Endothelial cell of umbilical vein (primary cell): ENCODE results near the gene SIDT1. TPM values are rescaled to one million over a fixed set of nuclear protein-coding genes. Genes with fewer than 3 reads are reported as not detected.
A peak's percentile ranks its signal among the peaks of the same experiment; 100 is the strongest.

Source experiments
- BruUV-seq: library from RNA; stranded (reverse); fragments of 400-500 nt; replicated peaks from 2 replicates; lab custom pipeline; 2021; lab: Mats Ljungman, UMichigan
- CTCF ChIA-PET: fragments of 300-600, 350-600 bp; sonication (Branson Sonifier 250); formaldehyde crosslinking; loops from one replicate; lab custom pipeline; 2021; ENCODE audit warnings: antibody characterized with exemption, inconsistent platforms; lab: Charles Lee
- POLR2A ChIA-PET: fragments of 300-600, 350-600 bp; sonication (Branson Sonifier 250); formaldehyde crosslinking; loops from one replicate; lab custom pipeline; 2021; ENCODE audit warnings: antibody characterized with exemption, inconsistent platforms; lab: Charles Lee
- DNase-seq: peaks from one replicate; pipeline ENCODE4 v3.0.0-alpha.2; 2011; ENCODE audit warnings: low read depth, low spot score
- FAIRE-seq: peaks from 2 replicates; lab custom pipeline; 2011; peaks lifted over from hg19 to GRCh38; lab: Jason Lieb, UNC
- H2AFZ ChIP-seq: 2 replicates; pipeline ENCODE4 v1.6.0; 2012; ENCODE audit warnings: low read depth, low read length, control low read depth, inconsistent platforms
- H3K27ac ChIP-seq: 2 replicates; pipeline ENCODE4 v1.5.1; 2011; ENCODE audit warnings: low read depth, mild to moderate bottlenecking, control low read depth, low read length, moderate library complexity; ENCODE audit not compliant: insufficient read depth
- H3K27me3 ChIP-seq, 2 experiments: 2 replicates each; pipeline versions ENCODE4 v1.6.0 to v1.6.1; 2011; ENCODE audit warnings: low read length in 2 of 2, mixed read lengths in 1 of 2; ENCODE audit not compliant: control insufficient read depth in 2 of 2, insufficient read depth in 2 of 2
- H3K36me3 ChIP-seq, 2 experiments: 2 replicates in 1 of 2; 3 replicates in 1 of 2; pipeline ENCODE4 v1.5.1; 2011; ENCODE audit warnings: low read length in 2 of 2, mild to moderate bottlenecking in 1 of 2, moderate library complexity in 1 of 2; ENCODE audit not compliant: control insufficient read depth in 2 of 2, insufficient read depth in 2 of 2; ENCODE audit errors: extremely low read depth in 1 of 2
- H3K4me1 ChIP-seq: 3 replicates; pipeline ENCODE4 v1.5.1; 2011; ENCODE audit warnings: mild to moderate bottlenecking, low read length; ENCODE audit not compliant: control insufficient read depth, insufficient read depth; ENCODE audit errors: extremely low read depth
- H3K4me2 ChIP-seq: 2 replicates; pipeline ENCODE4 v1.6.1; 2011; ENCODE audit warnings: low read length, control low read depth, mixed read lengths; ENCODE audit not compliant: insufficient read depth
- H3K4me3 ChIP-seq, 3 experiments: fragments of 200-600 bp in 1 of 3; sonication (generic), shearing (Covaris generic) in 1 of 3; replicated peaks in 1 of 3; 2 replicates each; pipeline ENCODE4 v1.5.1; 2011 to 2016; ENCODE audit warnings: control low read depth in 3 of 3, low read length in 3 of 3, mild to moderate bottlenecking in 2 of 3, inconsistent platforms in 1 of 3, low read depth in 1 of 3, moderate library complexity in 1 of 3; ENCODE audit not compliant: insufficient read depth in 1 of 3
- H3K79me2 ChIP-seq: 2 replicates; pipeline ENCODE4 v1.6.0; 2012; ENCODE audit warnings: low read length, inconsistent platforms; ENCODE audit not compliant: control insufficient read depth, insufficient read depth
- H3K9ac ChIP-seq: replicated peaks from 2 replicates; pipeline ENCODE3; 2011; ENCODE audit warnings: low read length, control low read depth; ENCODE audit not compliant: insufficient read depth; ENCODE audit errors: extremely low read depth
- H3K9me1 ChIP-seq: replicated peaks from 3 replicates; pipeline ENCODE4 v1.6.0; 2011; ENCODE audit warnings: mild to moderate bottlenecking, low read length; ENCODE audit not compliant: control insufficient read depth, insufficient read depth; ENCODE audit errors: extremely low read depth
- H3K9me3 ChIP-seq: replicated peaks from 2 replicates; pipeline ENCODE4 v1.5.1; 2012; ENCODE audit warnings: low read length, inconsistent platforms; ENCODE audit not compliant: control insufficient read depth, insufficient read depth
- H4K20me1 ChIP-seq: replicated peaks from 2 replicates; pipeline ENCODE3; 2011; ENCODE audit warnings: mild to moderate bottlenecking, low read length; ENCODE audit not compliant: control insufficient read depth, insufficient read depth; ENCODE audit errors: extremely low read depth
- EZH2 ChIP-seq: IDR thresholded peaks from 2 replicates; pipeline ENCODE4 v1.6.1; 2012; ENCODE audit warnings: borderline replicate concordance, low read depth, mild to moderate bottlenecking, moderate library complexity, low read length, inconsistent platforms; ENCODE audit not compliant: severe bottlenecking
- FOS ChIP-seq: IDR thresholded peaks from 2 replicates; pipeline ENCODE4 v1.6.1; 2011; ENCODE audit warnings: mild to moderate bottlenecking, low read length, moderate library complexity, borderline replicate concordance; ENCODE audit not compliant: insufficient read depth
- GATA2 ChIP-seq: IDR thresholded peaks from 2 replicates; pipeline ENCODE4 v1.7.0; 2011; ENCODE audit warnings: low read depth, mild to moderate bottlenecking, moderate library complexity, mixed read lengths, low read length; ENCODE audit not compliant: insufficient read length, insufficient read depth
- JUN ChIP-seq: IDR thresholded peaks from 2 replicates; pipeline ENCODE4 v1.6.1; 2011; ENCODE audit warnings: borderline replicate concordance, low read depth; ENCODE audit not compliant: insufficient read length, insufficient read depth
- MYC ChIP-seq: IDR thresholded peaks from one replicate; pipeline ENCODE4 v1.6.1; 2011; ENCODE audit warnings: mild to moderate bottlenecking, low read depth, low read length
- POLR2A ChIP-seq: IDR thresholded peaks from 2 replicates; pipeline ENCODE4 v1.6.1; 2012; ENCODE audit warnings: low read depth, mild to moderate bottlenecking, control low read depth, low read length
- POLR2AphosphoS5 ChIP-seq: IDR thresholded peaks from 2 replicates; pipeline ENCODE4 v1.6.1; 2012; ENCODE audit warnings: low read depth, mild to moderate bottlenecking, control low read depth, low read length, moderate library complexity; ENCODE audit not compliant: insufficient read depth
- dilution Hi-C: fragments of 300-500 bp; cut with MboI; formaldehyde crosslinking; loops from one replicate; pipeline ENCODE4 v1.15.0; 2019; ENCODE audit warnings: low sequenced_read_pairs; ENCODE audit not compliant: extremely low pct_ligation_motif_present
- intact Hi-C: fragments of 100-400 bp; cut with micrococcal nuclease; formaldehyde crosslinking; loops from one replicate; pipeline ENCODE4 v1.10.0; 2022
- polyA plus RNA-seq, 4 experiments: library from polyadenylated mRNA; depleted of rRNA in 3 of 4; stranded (reverse) in 3 of 4; unstranded in 1 of 4; fragments of >200 nt; gene quantifications; 2 replicates each; pipeline versions ENCODE4 v1.2.1 to v1.2.3, GENCODE V29; 2011 to 2012; ENCODE audit warnings: missing spikeins in 1 of 4
- total RNA-seq: library from RNA; stranded (reverse); gene quantifications from 2 replicates; pipeline ENCODE4 v1.2.3, GENCODE V29; 2021
- TF ChIP-seq, protein P1 (sequence below), 2 donors: IDR thresholded peaks; 1 replicate in 1 of 2; 2 replicates in 1 of 2; pipeline ENCODE4 v1.5.1; 2011; ENCODE audit warnings: low read length in 2 of 2, mild to moderate bottlenecking in 2 of 2, moderate library complexity in 2 of 2, control low read depth in 1 of 2, inconsistent platforms in 1 of 2, low read depth in 1 of 2; ENCODE audit not compliant: insufficient read depth in 1 of 2; ENCODE audit errors: extremely low read depth in 1 of 2
- TF ChIP-seq, protein P2 (sequence below): IDR thresholded peaks from 2 replicates; pipeline ENCODE4 v1.6.1; 2011; ENCODE audit not compliant: insufficient read depth, insufficient read length

The SIDT1 gene
- total and polyA plus RNA-seq, 2 donors (not counting 3 experiments of a cell fraction or from before 2014, with no cell fraction given): 0.07 TPM; not detected in 1

DNA sequence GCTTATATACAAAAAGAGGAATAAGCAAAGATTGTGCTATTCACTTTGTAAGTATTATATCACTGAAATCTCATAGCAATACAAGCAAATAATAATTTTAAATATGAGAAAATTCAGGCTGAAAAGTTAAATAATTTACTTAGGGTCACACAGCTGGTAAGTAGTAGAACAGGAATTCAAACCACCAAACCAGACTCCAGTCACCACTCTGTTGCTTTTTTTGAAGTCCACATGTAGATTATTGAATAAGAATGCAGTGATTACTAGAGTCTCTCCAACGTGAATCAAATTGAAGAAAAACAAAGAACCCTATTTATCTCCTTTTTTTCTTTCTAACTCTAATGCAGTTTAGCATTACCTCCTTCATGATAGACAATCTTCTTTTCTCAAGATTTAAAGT is 33.3 kb upstream of the SIDT1 start:
- Histone ChIP-seq H3K9me3 (no peaks in the 10 kb centered on the region), H4K20me1 (no peaks in the 10 kb centered on the region), H3K4me3 (no peak overlapping the region), H2AFZ (no peak overlapping the region), H3K4me2 (peak overlapping the region; percentile 55), H3K79me2 (no peaks in the 10 kb centered on the region), H3K27ac (peak overlapping the region; percentile 92), H3K27me3 (no peaks in the 10 kb centered on the region), H3K4me1 (peaks cover 25% of the 10 kb centered on the region), H3K9me1 (peaks cover 2% of the 10 kb centered on the region), H3K9ac (peak overlapping the region; percentile 76), H3K36me3 (no peaks in the 10 kb centered on the region)
- ChIA-PET POLR2A (interaction anchor here (2.0 kb wide), 1 partner anchor 16 kb away, joined by 12 read pairs; the partner anchor contains the start of gene SPICE1), CTCF (interaction anchor here (0.7 to 4.7 kb wide), 11 partner anchors 8 to 656 kb away, joined by 3 to 79 read pairs (median 5); partner anchors contain the start of gene SPICE1)
- DNase-seq (no peak), FAIRE-seq (no peak)
- intact Hi-C loops (loop anchor here (2.0 kb wide), 1 partner anchor 340 kb away; the partner anchor contains the start of gene GRAMD1C), dilution Hi-C loops (no loop called here)
- BruUV-seq: no TSS peak
- TF ChIP-seq EZH2 (no peak), POLR2AphosphoS5 (no peak), GATA2 (no peak), MYC (no peak), POLR2A (no peak), FOS (no peak), JUN (no peak)
- TF ChIP-seq, protein P1, sequence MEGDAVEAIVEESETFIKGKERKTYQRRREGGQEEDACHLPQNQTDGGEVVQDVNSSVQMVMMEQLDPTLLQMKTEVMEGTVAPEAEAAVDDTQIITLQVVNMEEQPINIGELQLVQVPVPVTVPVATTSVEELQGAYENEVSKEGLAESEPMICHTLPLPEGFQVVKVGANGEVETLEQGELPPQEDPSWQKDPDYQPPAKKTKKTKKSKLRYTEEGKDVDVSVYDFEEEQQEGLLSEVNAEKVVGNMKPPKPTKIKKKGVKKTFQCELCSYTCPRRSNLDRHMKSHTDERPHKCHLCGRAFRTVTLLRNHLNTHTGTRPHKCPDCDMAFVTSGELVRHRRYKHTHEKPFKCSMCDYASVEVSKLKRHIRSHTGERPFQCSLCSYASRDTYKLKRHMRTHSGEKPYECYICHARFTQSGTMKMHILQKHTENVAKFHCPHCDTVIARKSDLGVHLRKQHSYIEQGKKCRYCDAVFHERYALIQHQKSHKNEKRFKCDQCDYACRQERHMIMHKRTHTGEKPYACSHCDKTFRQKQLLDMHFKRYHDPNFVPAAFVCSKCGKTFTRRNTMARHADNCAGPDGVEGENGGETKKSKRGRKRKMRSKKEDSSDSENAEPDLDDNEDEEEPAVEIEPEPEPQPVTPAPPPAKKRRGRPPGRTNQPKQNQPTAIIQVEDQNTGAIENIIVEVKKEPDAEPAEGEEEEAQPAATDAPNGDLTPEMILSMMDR (IDR thresholded peaks at IDR 0.05; ENCODE audit: extremely low read depth in 1 of 2, insufficient read depth in 1 of 2, low read depth in 1 of 2, low read length in 2 of 2): no peak
- TF ChIP-seq, protein P2, sequence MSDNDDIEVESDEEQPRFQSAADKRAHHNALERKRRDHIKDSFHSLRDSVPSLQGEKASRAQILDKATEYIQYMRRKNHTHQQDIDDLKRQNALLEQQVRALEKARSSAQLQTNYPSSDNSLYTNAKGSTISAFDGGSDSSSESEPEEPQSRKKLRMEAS: no peak
